SJSA1 (cell line): Measurements from ENCODE around the gene SLC10A1. TPM values are rescaled to one million over a fixed set of nuclear protein-coding genes. Genes with fewer than 3 reads are reported as not detected.
"Not testable (repeated sequence)": the region's sequence is repeated elsewhere in the genome, so short reads cannot be mapped to it uniquely, and the experiment has no call there.

Experiments
- DNase-seq, 2 experiments: peaks; one replicate each; pipeline ENCODE4 v3.0.0-alpha.2; 2015 to 2020; ENCODE audit warnings: low spot score in 2 of 2, low read depth in 1 of 2
- H3K27ac ChIP-seq: fragments of 250-450 bp; sonication (Bioruptor Pico); 2 replicates; pipeline ENCODE4 v1.5.1; 2020; ENCODE audit warnings: mild to moderate bottlenecking, moderate library complexity
- H3K27me3 ChIP-seq: fragments of 250-450 bp; sonication (Bioruptor Pico); replicated peaks from 2 replicates; pipeline ENCODE4 v1.5.1; 2020; ENCODE audit warnings: mild to moderate bottlenecking, moderate library complexity
- H3K36me3 ChIP-seq: fragments of 250-450 bp; sonication (Bioruptor Pico); 2 replicates; pipeline ENCODE4 v1.5.1; 2020; ENCODE audit warnings: mild to moderate bottlenecking
- H3K4me1 ChIP-seq: fragments of 250-450 bp; sonication (Bioruptor Pico); replicated peaks from 2 replicates; pipeline ENCODE4 v1.6.1; 2021; ENCODE audit warnings: mild to moderate bottlenecking
- H3K4me3 ChIP-seq: fragments of 250-450 bp; sonication (Bioruptor Pico); 2 replicates; pipeline ENCODE4 v1.5.1; 2020; ENCODE audit warnings: mild to moderate bottlenecking
- H3K9me3 ChIP-seq: fragments of 250-450 bp; sonication (Bioruptor Pico); replicated peaks from 2 replicates; pipeline ENCODE4 v1.5.1; 2020; ENCODE audit warnings: mild to moderate bottlenecking
- total RNA-seq: library from RNA; depleted of rRNA; stranded (reverse); fragments of >200 nt; shearing (Covaris generic); gene quantifications from 2 replicates; pipeline ENCODE4 v1.2.3, GENCODE V29; 2014

The SLC10A1 gene
- total RNA-seq, 1 experiment from 2014 or later = not detected

DNA sequence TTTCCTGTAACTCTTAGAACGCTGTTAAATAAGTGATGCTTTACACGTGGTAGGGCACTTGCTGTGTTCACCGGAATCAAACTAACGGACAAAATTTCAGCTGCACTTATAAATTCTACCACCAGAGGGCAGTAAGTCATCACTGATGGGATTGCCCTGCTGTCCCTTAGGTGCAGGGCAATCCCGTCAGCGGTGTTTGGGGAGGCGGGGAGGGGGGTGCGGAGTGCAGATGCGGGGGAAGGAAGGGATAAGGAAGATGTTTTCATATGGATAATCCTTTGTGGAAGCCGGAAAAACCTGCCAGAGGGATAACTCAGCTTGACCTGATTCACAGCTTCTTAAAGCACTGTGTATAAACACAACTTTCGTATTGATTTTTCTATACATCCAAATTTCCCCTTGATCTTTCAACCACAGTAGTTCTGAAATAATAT lies 21.7 kb upstream of the SLC10A1 start:
- H3K27ac ChIP-seq = no peak overlapping the region
- peak; percentile 45 to 48 for DNase-seq
- H3K36me3 ChIP-seq = no peaks in the 10 kb centered on the region
- no peaks in the 10 kb centered on the region for H3K4me1 ChIP-seq
- no peak overlapping the region for H3K4me3 ChIP-seq
- no peaks in the 10 kb centered on the region for H3K9me3 ChIP-seq
- peaks cover 6% of the 10 kb centered on the region for H3K27me3 ChIP-seq

DNA sequence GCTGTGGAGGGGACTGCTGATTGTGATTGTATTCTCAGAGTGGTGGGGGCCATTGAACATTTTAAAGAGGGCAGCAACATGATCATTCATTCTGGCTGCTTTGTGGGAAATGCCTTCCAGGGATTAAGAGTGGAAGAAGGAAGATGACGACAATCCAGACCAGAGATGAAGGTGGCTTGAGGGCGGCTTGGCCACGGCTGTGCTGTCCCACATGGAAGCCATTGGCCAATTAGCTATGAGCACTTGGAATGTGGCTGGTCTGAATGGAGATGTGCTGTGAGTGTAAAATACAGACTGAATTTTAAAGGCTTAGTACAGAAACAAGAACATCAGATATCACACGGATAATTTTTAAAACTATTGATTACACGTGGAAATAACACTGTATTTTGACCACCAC lies 19.2 kb upstream of the SLC10A1 start:
- no peaks in the 10 kb centered on the region for H3K4me1 ChIP-seq
- H3K36me3 ChIP-seq = no peaks in the 10 kb centered on the region
- no peak overlapping the region for H3K27ac ChIP-seq
- no peak overlapping the region for H3K4me3 ChIP-seq
- no peak for DNase-seq
- peaks cover 6% of the 10 kb centered on the region for H3K27me3 ChIP-seq
- no peaks in the 10 kb centered on the region for H3K9me3 ChIP-seq

DNA sequence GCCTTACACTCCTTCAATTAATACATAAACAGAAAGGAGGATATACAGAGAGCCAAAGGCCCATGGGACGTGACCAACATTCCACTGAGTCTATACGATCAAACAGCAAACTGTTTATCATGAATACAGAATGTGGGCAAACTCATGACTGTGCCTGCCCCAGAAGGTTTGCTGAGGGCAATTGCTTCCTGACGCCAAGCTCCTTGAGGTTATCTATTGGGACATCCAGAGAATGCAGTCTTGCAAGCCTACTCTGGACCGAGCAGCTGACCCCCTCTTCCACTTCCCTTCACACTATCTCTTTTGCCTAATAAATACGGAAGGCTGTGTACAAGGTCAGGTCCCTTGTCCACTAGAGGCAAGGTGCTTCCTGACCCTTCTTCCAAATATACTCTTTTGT lies 18.5 kb upstream of the SLC10A1 start:
- H3K27me3 ChIP-seq = peaks cover 6% of the 10 kb centered on the region
- H3K27ac ChIP-seq = no peak overlapping the region
- H3K36me3 ChIP-seq = no peaks in the 10 kb centered on the region
- H3K4me1 ChIP-seq = no peaks in the 10 kb centered on the region
- no peak for DNase-seq
- H3K4me3 ChIP-seq = no peak overlapping the region
- H3K9me3 ChIP-seq = no peaks in the 10 kb centered on the region

DNA sequence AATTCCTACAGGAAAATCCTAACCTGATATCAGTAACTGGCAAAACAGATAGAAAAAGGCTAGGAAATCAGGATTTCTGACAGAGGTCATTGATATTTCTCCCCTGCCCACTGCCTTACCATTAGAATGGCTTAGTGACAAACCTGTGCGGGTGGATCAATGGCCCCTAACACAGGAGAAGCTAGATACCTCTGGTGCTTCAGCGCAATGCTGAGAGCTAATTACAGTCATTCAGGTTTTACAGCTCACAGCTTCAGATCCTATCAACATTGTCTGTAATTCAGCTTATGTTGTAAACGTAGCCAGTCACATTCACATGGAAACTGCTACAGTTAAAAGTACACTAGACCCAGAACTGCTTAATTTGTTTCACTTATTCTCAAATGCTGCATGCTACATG lies 17.4 kb upstream of the SLC10A1 start:
- Histone ChIP-seq H3K4me1 (no peaks in the 10 kb centered on the region), H3K36me3 (no peaks in the 10 kb centered on the region), H3K4me3 (no peak overlapping the region), H3K9me3 (no peaks in the 10 kb centered on the region), H3K27me3 (peaks cover 6% of the 10 kb centered on the region), H3K27ac (no peak overlapping the region)
- no peak for DNase-seq

DNA sequence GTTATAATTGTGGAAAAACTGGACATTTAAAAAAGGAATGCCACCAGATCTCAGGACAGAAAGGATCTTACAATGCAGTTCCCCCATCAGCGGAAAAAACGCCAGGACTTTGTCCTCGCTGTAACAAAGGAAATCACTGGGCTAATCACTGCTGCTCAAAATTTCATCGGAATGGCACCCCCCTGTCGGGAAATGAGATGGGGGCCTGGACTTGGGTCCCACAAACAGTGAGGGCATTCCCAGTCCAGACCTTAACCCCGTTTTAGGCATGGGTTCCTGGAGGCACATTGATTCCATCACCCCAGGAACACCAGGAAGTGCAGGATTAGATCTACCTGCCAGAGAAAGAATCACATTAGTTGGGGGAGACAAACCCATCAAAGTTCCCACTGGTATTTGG lies 16.3 kb upstream of the SLC10A1 start:
- DNase-seq, H3K4me3 ChIP-seq, H3K4me1 ChIP-seq, H3K36me3 ChIP-seq, H3K27ac ChIP-seq, H3K27me3 ChIP-seq, H3K9me3 ChIP-seq: not testable (repeated sequence)

DNA sequence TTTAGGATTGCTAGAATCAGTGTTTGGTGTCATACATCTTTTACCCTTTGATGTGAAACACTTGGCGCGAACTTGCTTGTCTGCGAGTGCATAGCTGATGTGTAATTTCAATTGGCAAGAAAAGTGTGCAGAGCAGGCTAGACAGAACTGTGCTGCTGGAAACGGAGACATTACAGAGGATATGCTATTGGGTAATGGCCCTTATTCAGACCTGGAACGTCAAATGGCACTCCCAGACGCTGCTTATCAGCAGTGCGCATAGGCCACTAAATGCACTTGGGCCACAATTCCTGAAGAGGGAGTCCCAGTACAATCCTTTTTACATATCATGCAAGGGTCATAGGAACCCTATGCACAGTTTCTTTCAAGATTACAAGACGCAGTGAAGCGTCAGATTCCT lies 15.7 kb upstream of the SLC10A1 start:
- H3K27me3 ChIP-seq = peaks cover 7% of the 10 kb centered on the region
- H3K27ac ChIP-seq = no peak overlapping the region
- no peaks in the 10 kb centered on the region for H3K36me3 ChIP-seq
- DNase-seq = no peak
- no peak overlapping the region for H3K4me3 ChIP-seq
- no peaks in the 10 kb centered on the region for H3K4me1 ChIP-seq
- no peaks in the 10 kb centered on the region for H3K9me3 ChIP-seq

DNA sequence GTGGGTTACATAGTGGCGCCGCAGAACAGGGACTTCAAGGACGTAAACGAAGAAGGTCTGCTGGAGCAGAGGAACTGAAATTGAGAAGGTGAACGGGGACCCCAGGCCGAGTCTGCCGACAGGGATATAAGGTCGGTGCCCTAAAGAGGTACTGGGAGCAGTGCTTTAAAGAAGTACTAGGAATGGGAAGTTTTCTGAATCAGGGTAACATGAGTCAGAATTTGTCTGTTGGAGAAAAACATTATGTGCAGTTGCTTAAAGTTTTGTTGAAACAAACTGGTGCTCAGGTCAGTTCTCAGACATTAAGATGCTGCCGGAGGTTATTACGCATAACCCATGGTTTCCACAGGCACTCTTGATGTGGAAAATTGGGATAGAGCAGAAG lies 14.8 kb upstream of the SLC10A1 start:
- Histone ChIP-seq H3K4me3 (no peak overlapping the region), H3K36me3 (no peaks in the 10 kb centered on the region), H3K27ac (no peak overlapping the region), H3K9me3 (no peaks in the 10 kb centered on the region), H3K27me3 (peaks cover 11% of the 10 kb centered on the region), H3K4me1 (no peaks in the 10 kb centered on the region)
- DNase-seq = no peak

DNA sequence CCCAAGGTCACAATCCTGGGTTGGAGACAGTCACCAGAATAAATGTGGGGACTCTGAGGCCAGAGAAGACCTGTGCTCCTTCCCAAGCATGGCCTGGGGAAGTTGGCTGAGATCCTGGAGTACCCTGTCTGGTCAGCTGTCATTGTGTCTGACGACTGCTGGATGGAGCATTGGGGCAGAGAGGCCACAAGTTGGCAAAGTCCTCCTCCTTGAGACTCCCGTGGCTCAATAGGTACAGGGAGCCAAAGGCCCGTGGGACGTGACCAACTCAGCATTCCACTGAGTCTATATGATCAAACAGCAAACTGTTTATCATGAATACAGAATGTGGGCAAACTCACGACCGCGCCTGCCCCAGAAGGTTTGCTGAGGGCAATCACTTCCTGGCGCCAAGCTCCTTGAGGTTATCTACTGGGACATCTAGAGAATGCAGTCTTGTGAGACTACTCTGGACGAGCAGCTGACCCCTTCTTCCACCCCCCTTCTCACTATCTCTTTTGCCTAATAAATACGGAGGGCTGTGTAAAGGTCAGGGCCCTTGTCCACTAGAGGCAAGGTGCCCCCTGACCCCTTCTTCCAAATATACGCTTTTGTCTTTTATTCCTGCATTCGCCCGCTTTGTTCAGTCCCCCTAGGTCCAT lies 14.3 kb upstream of the SLC10A1 start:
- H3K27me3 ChIP-seq = peaks cover 11% of the 10 kb centered on the region
- no peak overlapping the region for H3K4me3 ChIP-seq
- H3K27ac ChIP-seq = no peak overlapping the region
- no peak for DNase-seq
- no peaks in the 10 kb centered on the region for H3K9me3 ChIP-seq
- no peaks in the 10 kb centered on the region for H3K36me3 ChIP-seq
- no peaks in the 10 kb centered on the region for H3K4me1 ChIP-seq

DNA sequence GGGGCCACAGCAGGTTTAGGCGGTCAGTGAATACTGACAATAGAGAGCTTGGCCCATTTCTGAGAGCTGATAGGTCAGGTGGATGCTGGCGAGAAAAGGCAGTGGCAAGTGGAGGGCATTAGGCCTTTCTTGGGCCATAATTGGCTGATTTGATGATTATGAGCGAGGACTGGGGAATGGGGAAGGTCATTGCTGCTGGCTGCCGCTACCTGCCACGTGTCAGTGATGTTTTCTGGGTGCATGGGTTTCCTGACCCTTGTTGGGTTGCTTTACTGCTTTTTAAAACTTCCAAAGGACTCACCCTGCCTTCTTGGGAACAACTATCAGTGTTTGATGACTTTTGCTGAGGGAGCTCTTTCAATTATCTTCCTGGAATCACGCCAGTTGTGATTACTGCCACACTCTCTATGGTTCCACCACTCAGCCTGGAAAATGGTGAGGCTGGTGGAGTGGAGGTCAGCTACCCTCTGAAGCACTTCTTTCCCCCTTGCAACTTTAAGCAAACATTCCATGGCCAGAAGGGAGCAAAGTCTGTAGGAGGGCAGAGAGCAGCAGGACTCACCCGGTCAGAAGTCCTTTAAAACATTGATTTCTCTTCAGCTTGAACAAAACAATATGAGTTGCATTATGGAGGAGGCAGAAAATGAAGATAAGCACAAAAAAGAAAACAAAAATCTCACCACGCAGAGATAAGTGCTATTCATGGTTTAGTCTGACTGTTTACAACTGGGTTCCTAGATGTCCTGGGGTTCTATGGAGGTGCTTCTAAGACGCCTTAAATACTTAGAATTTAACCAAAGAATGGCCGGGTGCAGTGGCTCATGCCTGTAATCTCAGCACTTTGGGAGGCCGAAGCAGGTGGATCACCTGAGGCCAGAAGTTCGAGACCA lies 12.1 kb upstream of the SLC10A1 start:
- H3K4me3 ChIP-seq = no peak overlapping the region
- H3K36me3 ChIP-seq = no peaks in the 10 kb centered on the region
- H3K27ac ChIP-seq = no peak overlapping the region
- peaks cover 13% of the 10 kb centered on the region for H3K27me3 ChIP-seq
- H3K9me3 ChIP-seq = no peaks in the 10 kb centered on the region
- no peaks in the 10 kb centered on the region for H3K4me1 ChIP-seq
- DNase-seq = no peak

DNA sequence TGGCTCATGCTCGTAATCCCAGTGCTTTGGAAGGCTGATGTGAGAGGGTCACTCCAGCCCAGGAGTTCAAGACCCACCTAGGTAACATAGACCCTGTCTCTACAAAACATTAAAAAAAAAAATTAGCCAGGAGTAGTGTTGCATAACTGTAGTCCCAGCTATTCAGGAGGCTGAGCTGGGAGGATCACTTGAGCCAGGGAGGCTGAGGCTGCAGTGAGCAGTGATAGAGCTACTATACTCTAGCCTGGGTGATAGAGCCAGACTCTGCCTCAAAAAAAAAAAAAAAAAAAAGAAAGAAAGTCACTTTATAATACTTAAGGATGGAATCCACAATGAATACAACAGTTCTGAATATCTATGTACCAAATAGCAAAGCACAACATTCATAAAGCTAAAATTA lies 10.2 kb upstream of the SLC10A1 start:
- H3K4me3 ChIP-seq = no peak overlapping the region
- H3K27me3 ChIP-seq = peaks cover 12% of the 10 kb centered on the region
- no peak for DNase-seq
- no peaks in the 10 kb centered on the region for H3K9me3 ChIP-seq
- H3K36me3 ChIP-seq = no peaks in the 10 kb centered on the region
- no peaks in the 10 kb centered on the region for H3K4me1 ChIP-seq
- no peak overlapping the region for H3K27ac ChIP-seq

DNA sequence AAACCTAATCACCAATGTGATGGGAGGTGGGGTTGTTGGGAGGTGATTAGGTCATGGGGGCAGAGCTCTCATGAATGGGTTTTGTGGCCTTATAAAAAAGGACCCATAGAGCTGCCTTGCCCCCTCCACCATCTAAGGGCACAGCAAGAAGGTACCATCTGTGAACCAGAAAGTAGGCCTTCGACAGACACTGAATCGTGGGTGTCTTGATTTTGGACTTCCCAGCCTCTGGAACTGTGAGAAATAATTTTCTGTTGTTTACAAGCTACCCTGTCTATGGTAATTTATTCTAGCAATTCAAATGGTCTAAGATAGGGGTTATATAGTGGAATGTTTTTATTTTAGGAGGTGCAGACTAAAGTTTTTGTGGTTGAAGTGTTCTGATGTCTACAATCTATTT lies 7.9 kb upstream of the SLC10A1 start:
- H3K4me1 ChIP-seq = no peaks in the 10 kb centered on the region
- no peak overlapping the region for H3K27ac ChIP-seq
- H3K4me3 ChIP-seq = no peak overlapping the region
- H3K36me3 ChIP-seq = no peaks in the 10 kb centered on the region
- peaks cover 14% of the 10 kb centered on the region for H3K27me3 ChIP-seq
- no peaks in the 10 kb centered on the region for H3K9me3 ChIP-seq
- no peak for DNase-seq

DNA sequence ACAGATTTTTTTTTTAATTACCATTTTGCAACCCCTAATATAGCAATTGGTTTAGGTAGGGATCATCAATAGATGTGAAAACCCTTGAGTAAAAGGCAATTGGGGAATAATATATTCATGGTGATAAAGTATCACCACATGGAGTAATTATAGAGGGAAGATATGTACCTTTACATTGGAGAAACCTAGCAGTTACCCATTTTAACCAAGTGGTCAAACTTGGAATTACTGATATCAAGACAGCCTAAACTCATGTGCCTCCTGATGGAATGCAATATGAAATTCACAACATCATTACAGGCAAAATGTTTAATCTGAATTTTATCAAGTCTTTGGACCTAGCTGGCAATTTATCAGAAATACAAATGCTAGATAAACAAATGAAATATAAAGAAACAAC lies 6.7 kb upstream of the SLC10A1 start:
- Histone ChIP-seq H3K4me3 (no peak overlapping the region), H3K36me3 (no peaks in the 10 kb centered on the region), H3K9me3 (no peaks in the 10 kb centered on the region), H3K4me1 (no peaks in the 10 kb centered on the region), H3K27me3 (peaks cover 14% of the 10 kb centered on the region), H3K27ac (no peak overlapping the region)
- no peak for DNase-seq

DNA sequence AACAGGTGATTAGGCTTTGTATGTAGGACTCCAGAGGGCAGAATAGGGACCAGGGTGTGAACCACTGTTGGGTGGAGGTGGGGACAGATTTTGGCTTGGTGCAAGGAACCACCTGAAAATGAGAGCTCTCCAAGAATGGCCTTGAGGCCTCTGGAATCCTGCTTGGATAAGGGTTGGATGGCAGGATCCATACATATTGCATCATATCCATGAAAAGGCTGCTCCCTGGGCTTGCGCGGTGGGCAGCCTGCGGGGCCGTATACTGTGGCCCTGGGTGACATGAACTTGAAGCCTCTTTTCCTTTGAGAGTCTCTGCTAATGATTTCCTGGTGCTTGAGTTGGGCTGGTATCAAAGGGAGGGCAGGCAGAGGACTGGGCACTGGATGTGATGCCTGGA lies 1.3 kb upstream of the SLC10A1 start:
- Histone ChIP-seq H3K36me3 (no peaks in the 10 kb centered on the region), H3K4me1 (no peaks in the 10 kb centered on the region), H3K9me3 (no peaks in the 10 kb centered on the region), H3K27ac (no peak overlapping the region), H3K4me3 (no peak overlapping the region), H3K27me3 (peaks cover 3% of the 10 kb centered on the region; the same call in 1 of the 2 replicates)
- DNase-seq = no peak

DNA sequence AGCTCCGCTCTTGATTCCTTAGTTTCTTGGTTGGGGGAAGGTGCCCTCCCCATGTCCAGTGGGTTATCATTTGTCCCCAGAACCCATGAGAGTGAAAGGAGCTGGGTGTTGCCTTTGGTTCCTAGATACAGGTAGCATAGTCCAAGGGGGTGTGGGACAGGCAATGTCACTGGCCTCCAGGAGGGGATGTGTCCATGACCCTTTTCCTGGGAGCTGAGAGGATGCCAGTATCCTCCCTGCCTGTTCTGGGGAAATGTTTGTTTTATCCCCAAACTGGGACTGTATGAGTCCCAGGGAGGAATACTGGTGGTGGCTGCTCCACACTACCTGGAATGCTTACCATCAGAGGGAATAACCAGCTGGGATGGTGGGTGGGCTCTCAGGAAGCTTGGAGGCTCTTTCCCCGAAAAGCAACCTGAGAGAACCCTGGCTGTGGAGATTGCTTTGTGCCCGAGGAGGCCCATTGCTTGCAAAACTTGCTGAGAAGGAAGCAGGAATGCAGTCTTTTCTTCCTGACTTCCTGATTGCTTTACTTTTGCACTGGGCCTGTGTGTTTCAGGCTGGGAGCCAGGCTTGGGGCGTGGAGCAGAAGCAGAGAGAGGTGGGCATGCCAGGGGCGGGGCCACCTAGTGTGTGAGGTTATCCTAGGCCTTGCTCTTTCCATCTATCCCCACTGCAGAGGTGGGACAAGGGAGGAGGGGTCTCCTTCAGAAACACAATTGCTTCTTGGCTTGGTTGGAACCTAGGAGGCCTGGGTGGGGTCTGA lies 715 bp upstream of the SLC10A1 start:
- no peaks in the 10 kb centered on the region for H3K4me1 ChIP-seq
- peaks cover 3% of the 10 kb centered on the region; the same call in 1 of the 2 replicates for H3K27me3 ChIP-seq
- no peak for DNase-seq

More for the DNA sequence above, 715 bp upstream of the SLC10A1 start:
- no peaks in the 10 kb centered on the region for H3K36me3 ChIP-seq
- H3K27ac ChIP-seq = no peak overlapping the region
- H3K4me3 ChIP-seq = no peak overlapping the region
- no peaks in the 10 kb centered on the region for H3K9me3 ChIP-seq
